Nephron progenitor cell (in vitro differentiated cells): Measurements from ENCODE around the gene RNF213.
"Not testable (repeated sequence)": the region's sequence is repeated elsewhere in the genome, so short reads cannot be mapped to it uniquely, and the experiment has no call there.

ENCODE experiments used
- DNase-seq: peaks from one replicate; pipeline ENCODE4 v3.0.0; 2021
- H3K27ac Mint-ChIP-seq: 2 replicates; pipeline ENCODE4 v1.8.0; 2021; ENCODE audit warnings: mild to moderate bottlenecking, moderate library complexity, mixed read lengths
- H3K27me3 Mint-ChIP-seq: 2 replicates; pipeline ENCODE4 v1.8.0; 2021; ENCODE audit warnings: mild to moderate bottlenecking, low read depth, mixed read lengths; ENCODE audit not compliant: poor library complexity
- H3K36me3 Mint-ChIP-seq: 2 replicates; pipeline ENCODE4 v1.8.0; 2021; ENCODE audit warnings: low read depth, mixed read lengths
- H3K4me1 Mint-ChIP-seq: 2 replicates; pipeline ENCODE4 v1.8.0; 2021; ENCODE audit warnings: mixed read lengths
- H3K4me3 Mint-ChIP-seq: 2 replicates; pipeline ENCODE4 v1.8.0; 2021; ENCODE audit warnings: mild to moderate bottlenecking, moderate library complexity, mixed read lengths
- H3K9me3 Mint-ChIP-seq: 2 replicates; pipeline ENCODE4 v1.8.0; 2021; ENCODE audit warnings: mild to moderate bottlenecking, moderate library complexity, mixed read lengths
- CTCF ChIP-seq: fragments of 200-600 bp; sonication (generic); IDR thresholded peaks from 2 replicates; pipeline ENCODE4 v1.5.0; 2021; ENCODE audit warnings: antibody characterized with exemption

Gene RNF213

GRCh38 chr17:80402959-80403358 lies 142.3 kb downstream of the RNF213 start:
- no peak for DNase-seq
- TF ChIP-seq CTCF: no peak
- Mint-ChIP-seq H3K36me3 (no peaks in the 10 kb centered on the region), H3K27me3 (peaks cover 16% of the 10 kb centered on the region), H3K4me3 (no peak overlapping the region), H3K4me1 (peaks cover 39% of the 10 kb centered on the region), H3K9me3 (no peaks in the 10 kb centered on the region), H3K27ac (no peak overlapping the region)

- no peaks in the 10 kb centered on the region for H3K36me3 Mint-ChIP-seq
- peaks cover 22% of the 10 kb centered on the region for H3K27me3 Mint-ChIP-seq
- H3K4me3 Mint-ChIP-seq: no peak overlapping the region
- no peak overlapping the region for H3K27ac Mint-ChIP-seq
- no peaks in the 10 kb centered on the region for H3K9me3 Mint-ChIP-seq
- DNase-seq: no peak
- H3K4me1 Mint-ChIP-seq: peaks cover 8% of the 10 kb centered on the region
- TF ChIP-seq CTCF: no peak
Measured at GRCh38 chr17:80406146-80406545, 145.5 kb downstream of the RNF213 start.

- DNase-seq, H3K27ac Mint-ChIP-seq, H3K4me1 Mint-ChIP-seq, H3K36me3 Mint-ChIP-seq, H3K4me3 Mint-ChIP-seq, H3K9me3 Mint-ChIP-seq: not testable (repeated sequence)
- peaks cover 39% of the 10 kb centered on the region for H3K27me3 Mint-ChIP-seq
Measured at GRCh38 chr17:80407917-80408316, 147.3 kb downstream of the RNF213 start.

GRCh38 chr17:80408872-80409271 lies 148.2 kb downstream of the RNF213 start:
- H3K4me3 Mint-ChIP-seq: no peak overlapping the region
- no peak for DNase-seq
- H3K27me3 Mint-ChIP-seq: peaks cover 49% of the 10 kb centered on the region
- no peaks in the 10 kb centered on the region for H3K9me3 Mint-ChIP-seq
- H3K27ac Mint-ChIP-seq: no peak overlapping the region
- no peak for TF ChIP-seq CTCF
- no peaks in the 10 kb centered on the region for H3K36me3 Mint-ChIP-seq
- H3K4me1 Mint-ChIP-seq: peaks cover 4% of the 10 kb centered on the region

- H3K27ac Mint-ChIP-seq: no peak overlapping the region
- no peak for TF ChIP-seq CTCF
- H3K9me3 Mint-ChIP-seq: no peaks in the 10 kb centered on the region
- no peaks in the 10 kb centered on the region for H3K36me3 Mint-ChIP-seq
- H3K4me3 Mint-ChIP-seq: no peak overlapping the region
- DNase-seq: no peak
- peaks cover 56% of the 10 kb centered on the region for H3K27me3 Mint-ChIP-seq
- H3K4me1 Mint-ChIP-seq: peaks cover 12% of the 10 kb centered on the region
Measured at GRCh38 chr17:80409626-80410025, 149.0 kb downstream of the RNF213 start.

- H3K27ac Mint-ChIP-seq, DNase-seq, H3K36me3 Mint-ChIP-seq, H3K4me3 Mint-ChIP-seq, H3K9me3 Mint-ChIP-seq: not testable (repeated sequence)
- peaks cover 58% of the 10 kb centered on the region for H3K27me3 Mint-ChIP-seq
- peaks cover 15% of the 10 kb centered on the region for H3K4me1 Mint-ChIP-seq
Measured at GRCh38 chr17:80410441-80411087, 149.9 kb downstream of the RNF213 start.

- DNase-seq: no peak
- peak overlapping the region; percentile 91 for H3K4me3 Mint-ChIP-seq
- peaks cover 17% of the 10 kb centered on the region for H3K36me3 Mint-ChIP-seq
- H3K4me1 Mint-ChIP-seq: peaks cover 40% of the 10 kb centered on the region
- TF ChIP-seq CTCF: no peak
- peak overlapping the region; percentile 16 for H3K27ac Mint-ChIP-seq
- H3K9me3 Mint-ChIP-seq: no peaks in the 10 kb centered on the region
- H3K27me3 Mint-ChIP-seq: peaks cover 56% of the 10 kb centered on the region
Measured at GRCh38 chr17:80413771-80414507, 153.3 kb downstream of the RNF213 start.
